ENCODE results near the gene SDC4.

The SDC4 gene

DNA sequence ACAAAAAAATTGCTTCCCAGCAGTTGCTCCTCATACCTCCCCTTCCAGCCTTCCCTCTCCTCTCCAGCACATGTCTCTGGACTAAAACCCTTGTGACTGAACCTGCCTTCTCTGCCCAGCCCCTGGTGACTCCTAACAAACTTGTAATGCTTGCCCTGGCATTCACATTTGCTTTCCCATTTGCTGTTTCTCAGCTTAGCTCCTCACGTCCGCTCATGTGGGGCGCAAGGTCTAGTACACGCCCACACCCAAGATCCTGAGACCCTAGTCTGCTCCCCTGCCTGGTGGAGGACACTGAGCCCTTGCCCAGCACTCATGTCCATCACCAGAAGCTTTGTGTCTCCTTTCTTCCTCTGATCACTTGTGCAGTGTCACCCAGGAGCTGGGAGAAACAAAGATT is 59.8 kb downstream of the SDC4 start:
- no peak for DNase-seq (ENCODE audit: low read depth)
- TF ChIP-seq, protein P1, sequence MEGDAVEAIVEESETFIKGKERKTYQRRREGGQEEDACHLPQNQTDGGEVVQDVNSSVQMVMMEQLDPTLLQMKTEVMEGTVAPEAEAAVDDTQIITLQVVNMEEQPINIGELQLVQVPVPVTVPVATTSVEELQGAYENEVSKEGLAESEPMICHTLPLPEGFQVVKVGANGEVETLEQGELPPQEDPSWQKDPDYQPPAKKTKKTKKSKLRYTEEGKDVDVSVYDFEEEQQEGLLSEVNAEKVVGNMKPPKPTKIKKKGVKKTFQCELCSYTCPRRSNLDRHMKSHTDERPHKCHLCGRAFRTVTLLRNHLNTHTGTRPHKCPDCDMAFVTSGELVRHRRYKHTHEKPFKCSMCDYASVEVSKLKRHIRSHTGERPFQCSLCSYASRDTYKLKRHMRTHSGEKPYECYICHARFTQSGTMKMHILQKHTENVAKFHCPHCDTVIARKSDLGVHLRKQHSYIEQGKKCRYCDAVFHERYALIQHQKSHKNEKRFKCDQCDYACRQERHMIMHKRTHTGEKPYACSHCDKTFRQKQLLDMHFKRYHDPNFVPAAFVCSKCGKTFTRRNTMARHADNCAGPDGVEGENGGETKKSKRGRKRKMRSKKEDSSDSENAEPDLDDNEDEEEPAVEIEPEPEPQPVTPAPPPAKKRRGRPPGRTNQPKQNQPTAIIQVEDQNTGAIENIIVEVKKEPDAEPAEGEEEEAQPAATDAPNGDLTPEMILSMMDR (IDR thresholded peaks at IDR 0.05; ENCODE audit: control insufficient read depth, insufficient read depth, low read depth, low read length, missing control alignments): no peak
- H3K4me3 ChIP-seq (ENCODE audit: control insufficient read depth, low read depth, low read length): no peak overlapping the region

GRCh38 chr20:45283551-45284057 is 64.6 kb downstream of the SDC4 start:
- TF ChIP-seq, protein P1 (IDR thresholded peaks at IDR 0.05; ENCODE audit: control insufficient read depth, insufficient read depth, low read depth, low read length, missing control alignments): no peak
- no peak for DNase-seq (ENCODE audit: low read depth)
- no peak overlapping the region for H3K4me3 ChIP-seq (ENCODE audit: control insufficient read depth, low read depth, low read length)

DNA sequence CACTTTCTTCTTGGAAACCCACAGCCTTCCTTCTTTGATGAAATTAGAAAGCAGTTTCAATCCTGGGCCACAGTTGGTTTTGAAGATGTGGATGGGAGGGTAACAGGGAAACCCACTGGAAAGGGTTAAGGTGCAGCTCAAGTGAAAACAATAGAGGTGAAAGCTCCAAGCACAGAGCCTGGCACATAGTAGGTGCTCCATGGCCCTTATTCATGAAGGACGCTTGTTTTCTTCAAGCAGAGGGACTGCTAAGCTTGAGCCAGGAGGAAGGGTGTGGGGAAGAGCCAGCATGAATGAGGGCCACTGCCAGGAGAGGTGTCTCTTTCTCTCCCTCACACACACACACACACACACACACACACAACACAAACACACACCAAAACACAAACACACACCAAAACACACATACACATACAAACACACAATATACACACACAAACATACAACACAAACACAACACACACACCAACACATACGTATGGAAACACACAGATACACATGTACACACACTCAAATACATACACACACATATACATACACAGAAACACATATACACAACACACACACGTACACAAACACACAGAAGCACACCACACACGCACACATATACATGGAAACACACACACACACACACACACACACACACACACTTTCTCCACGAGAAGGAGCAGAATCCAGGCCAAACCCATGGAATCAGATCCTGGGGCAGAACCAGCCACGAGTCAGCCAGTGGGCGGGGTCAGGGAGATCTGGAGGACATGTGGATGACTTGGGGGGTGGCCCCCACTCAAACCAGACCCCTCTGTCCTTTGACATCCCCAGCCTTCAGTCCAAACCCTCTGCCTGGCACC is 65.3 kb downstream of the SDC4 start:
- no peak for DNase-seq (ENCODE audit: low read depth)
- H3K4me3 ChIP-seq (ENCODE audit: control insufficient read depth, low read depth, low read length): no peak overlapping the region
- TF ChIP-seq, protein P1 (IDR thresholded peaks at IDR 0.05; ENCODE audit: control insufficient read depth, insufficient read depth, low read depth, low read length, missing control alignments): no peak

GRCh38 chr20:45279992-45280391 is 68.2 kb downstream of the SDC4 start:
- no peak for DNase-seq (ENCODE audit: low read depth)
- H3K4me3 ChIP-seq (ENCODE audit: control insufficient read depth, low read depth, low read length): no peak overlapping the region
- TF ChIP-seq, protein P1 (IDR thresholded peaks at IDR 0.05; ENCODE audit: control insufficient read depth, insufficient read depth, low read depth, low read length, missing control alignments): no peak

DNA sequence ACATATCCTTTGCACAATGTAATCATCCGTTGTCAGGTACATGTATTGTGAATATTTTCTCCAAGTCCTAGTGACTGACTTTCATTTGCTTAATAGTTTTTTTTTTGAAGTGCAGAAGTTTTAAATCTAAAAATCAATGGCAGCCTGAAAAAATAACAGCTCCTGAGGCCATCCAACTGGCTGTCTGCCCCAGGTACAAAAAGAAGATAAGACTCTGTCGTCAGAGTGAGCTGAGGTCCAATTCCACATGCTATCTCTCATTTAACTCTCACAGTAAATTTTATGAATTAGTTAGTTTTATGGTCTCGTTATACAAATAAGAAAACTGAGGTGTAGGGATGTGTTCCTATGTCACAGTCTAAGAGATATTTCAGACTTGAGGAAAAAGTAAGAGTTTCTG is 72.9 kb downstream of the SDC4 start:
- no peak for DNase-seq (ENCODE audit: low read depth)
- TF ChIP-seq, protein P1 (IDR thresholded peaks at IDR 0.05; ENCODE audit: control insufficient read depth, insufficient read depth, low read depth, low read length, missing control alignments): no peak

More for the DNA sequence above, 72.9 kb downstream of the SDC4 start:
- no peak overlapping the region for H3K4me3 ChIP-seq (ENCODE audit: control insufficient read depth, low read depth, low read length)
